ENCODE measurements around the gene TRIM16.
"Not testable (repeated sequence)": the region's sequence is repeated elsewhere in the genome, so short reads cannot be mapped to it uniquely, and the experiment has no call there.

The TRIM16 gene

DNA sequence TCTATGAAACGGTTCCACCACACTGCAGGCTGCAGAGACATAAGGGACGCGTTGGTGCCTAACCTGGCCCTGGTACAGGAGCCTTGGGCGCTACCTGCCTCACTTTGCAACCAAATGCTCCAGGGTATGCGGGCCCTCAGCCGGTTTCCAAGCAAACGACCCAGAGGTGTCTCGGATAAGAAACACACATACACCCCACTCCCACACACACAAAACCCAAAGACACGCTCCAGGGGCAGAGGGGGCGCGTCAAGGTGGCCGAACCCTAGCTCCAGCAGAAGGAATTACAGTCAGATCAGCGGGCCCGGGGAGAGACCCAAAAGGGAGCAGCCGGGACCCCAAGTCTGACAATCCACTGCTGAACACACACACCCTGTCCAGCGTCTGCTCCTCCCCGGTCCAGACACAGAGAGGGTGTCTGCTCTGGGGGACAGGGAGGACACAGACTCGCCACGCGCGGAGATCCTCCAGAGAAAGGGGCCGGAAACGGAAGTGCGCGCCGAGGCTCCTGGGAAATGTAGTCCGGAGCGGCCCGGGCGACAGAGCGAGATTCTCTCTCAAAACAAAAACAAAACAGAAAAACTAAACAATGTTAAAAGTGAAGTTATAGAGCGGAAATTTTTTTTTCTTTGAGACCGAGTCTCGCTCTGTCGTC lies at the start of gene TRIM16:
TSS of gene TRIM16 (minus strand) at position 488 of the 655 bp plus-strand sequence. CDS start 32,702 bp downstream, outside the sequence.
- not testable (repeated sequence) for H3K9me3 Mint-ChIP-seq, H3K27me3 Mint-ChIP-seq
- peak within 1 kb of the TSS; percentile 92 for H3K27ac Mint-ChIP-seq
- peak within 1 kb of the TSS; percentile 95 for H3K4me3 Mint-ChIP-seq
- peaks cover 23% of the 10 kb centered on the region for H3K4me1 Mint-ChIP-seq (ENCODE audit: low read depth)
- peaks cover 13% of the 10 kb centered on the region for H3K36me3 Mint-ChIP-seq (ENCODE audit: low read depth)

DNA sequence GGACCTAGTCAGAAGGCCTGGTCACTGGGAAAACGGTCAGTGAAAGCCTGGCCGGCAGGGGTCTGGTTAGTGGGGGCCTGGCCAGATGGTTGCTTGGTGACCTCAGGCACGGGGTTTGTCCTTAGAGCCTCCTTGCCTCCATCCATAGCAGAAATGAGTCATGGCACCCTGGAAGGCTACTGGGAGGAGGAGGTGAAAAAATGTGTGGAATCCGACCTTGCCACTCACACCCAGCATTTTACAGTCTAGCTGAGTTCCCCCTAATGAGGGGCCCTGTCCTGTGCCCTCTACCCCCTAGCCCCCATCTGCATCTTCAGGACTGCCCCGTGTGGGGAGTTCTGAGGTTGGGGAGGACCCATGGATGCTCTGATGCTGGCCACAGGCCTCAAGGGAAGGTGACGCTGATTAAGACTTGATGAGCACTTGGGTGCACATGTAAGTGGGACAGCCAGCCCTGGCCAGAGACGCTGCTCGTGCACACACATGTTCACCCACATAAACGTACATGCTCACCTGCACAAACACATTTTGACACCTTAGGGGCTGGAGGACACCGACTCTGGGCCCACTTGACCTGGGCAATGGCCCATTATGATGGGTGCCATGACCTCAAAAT lies 49.2 kb upstream of the TRIM16 start:
- H3K27ac Mint-ChIP-seq; H3K4me3 Mint-ChIP-seq; H3K9me3 Mint-ChIP-seq; H3K4me1 Mint-ChIP-seq (ENCODE audit: low read depth); H3K36me3 Mint-ChIP-seq (ENCODE audit: low read depth); H3K27me3 Mint-ChIP-seq: not testable (repeated sequence)

DNA sequence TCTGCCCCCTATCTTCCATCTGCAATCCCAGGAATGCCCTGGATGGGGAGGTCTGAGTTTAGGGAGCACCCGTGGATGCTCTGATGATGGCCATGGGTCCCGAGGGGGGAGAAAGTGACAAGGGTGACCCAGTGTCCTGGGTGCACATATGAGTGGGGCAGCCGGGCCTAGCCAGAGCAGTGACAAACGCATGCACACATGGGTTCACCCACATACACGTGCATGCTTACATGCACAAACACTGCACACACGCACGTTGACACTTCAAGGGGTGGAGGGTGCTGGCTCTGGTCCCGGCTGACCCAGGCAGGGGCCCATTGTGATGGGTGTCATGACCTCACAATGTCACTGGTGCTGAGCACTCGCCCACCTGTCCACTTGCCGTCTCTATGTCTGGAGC lies 47.8 kb upstream of the TRIM16 start, which contains the start of gene TBC1D26:
TSS of gene TBC1D26 (plus strand) at position 384 of the 400 bp plus-strand sequence. CDS start 3,066 bp downstream, outside the sequence.
- H3K4me1 Mint-ChIP-seq (ENCODE audit: low read depth); H3K9me3 Mint-ChIP-seq; H3K4me3 Mint-ChIP-seq; H3K27me3 Mint-ChIP-seq; H3K36me3 Mint-ChIP-seq (ENCODE audit: low read depth); H3K27ac Mint-ChIP-seq: not testable (repeated sequence)

DNA sequence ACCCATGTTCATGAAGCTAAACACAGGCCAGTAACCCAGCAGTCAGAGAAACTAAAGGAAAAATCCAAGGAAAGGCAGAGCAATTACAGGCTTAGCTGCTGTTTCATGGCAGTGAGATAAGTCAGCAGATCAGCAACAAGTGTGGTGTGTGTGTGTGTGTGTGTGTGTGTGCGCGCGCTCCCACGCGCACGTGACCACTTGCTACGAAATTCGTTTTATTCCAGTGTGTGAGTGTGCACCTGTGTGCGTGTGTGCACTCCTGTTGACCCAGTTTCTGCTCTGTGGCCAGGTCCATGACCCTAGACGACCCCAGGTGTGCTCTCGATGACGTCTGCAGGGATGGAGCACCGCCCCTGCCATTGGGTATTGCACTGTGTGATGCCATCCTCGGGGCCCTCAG lies 46.4 kb upstream of the TRIM16 start:
- H3K27ac Mint-ChIP-seq, H3K27me3 Mint-ChIP-seq: not testable (repeated sequence)

DNA sequence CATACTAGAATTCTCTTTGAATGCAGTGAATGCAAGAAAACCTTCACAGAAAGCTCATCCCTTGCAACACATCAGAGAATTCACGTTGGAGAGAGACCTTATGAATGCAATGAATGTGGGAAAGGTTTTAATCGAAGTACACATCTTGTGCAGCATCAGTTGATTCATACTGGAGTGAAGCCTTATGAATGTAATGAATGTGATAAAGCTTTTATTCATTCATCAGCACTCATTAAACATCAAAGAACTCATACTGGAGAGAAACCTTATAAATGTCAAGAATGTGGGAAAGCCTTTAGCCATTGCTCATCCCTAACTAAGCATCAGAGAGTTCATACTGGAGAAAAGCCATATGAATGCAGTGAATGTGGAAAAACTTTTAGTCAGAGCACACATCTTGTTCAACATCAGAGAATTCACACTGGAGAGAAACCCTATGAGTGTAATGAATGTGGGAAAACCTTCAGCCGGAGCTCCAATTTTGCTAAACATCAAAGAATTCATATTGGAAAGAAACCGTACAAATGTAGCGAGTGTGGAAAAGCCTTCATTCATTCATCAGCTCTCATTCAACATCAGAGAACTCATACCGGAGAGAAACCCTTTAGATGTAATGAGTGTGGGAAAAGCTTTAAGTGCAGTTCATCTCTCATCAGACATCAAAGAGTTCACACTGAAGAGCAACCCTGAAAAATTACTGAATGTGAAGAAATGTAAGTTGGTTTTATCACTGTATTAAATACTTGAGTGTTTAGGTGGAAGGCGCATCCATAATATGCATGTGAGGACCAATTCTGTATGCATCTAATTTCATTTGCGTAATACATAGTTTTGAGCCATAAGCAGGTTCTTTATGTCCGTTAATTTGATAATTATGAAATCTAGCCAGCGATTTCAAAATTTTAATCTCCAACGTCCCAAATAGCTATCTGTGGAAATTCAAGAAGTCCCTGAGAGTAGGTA lies 32.8 kb upstream of the TRIM16 start:
- not testable (repeated sequence) for H3K27me3 Mint-ChIP-seq; H3K4me3 Mint-ChIP-seq; H3K27ac Mint-ChIP-seq; H3K4me1 Mint-ChIP-seq (ENCODE audit: low read depth)
- Mint-ChIP-seq H3K36me3 (ENCODE audit: low read depth) (peaks cover 53% of the 10 kb centered on the region), H3K9me3 (peaks cover 29% of the 10 kb centered on the region)

More for the DNA sequence above, 46.4 kb upstream of the TRIM16 start:
- H3K9me3 Mint-ChIP-seq; H3K4me3 Mint-ChIP-seq; H3K36me3 Mint-ChIP-seq (ENCODE audit: low read depth); H3K4me1 Mint-ChIP-seq (ENCODE audit: low read depth): not testable (repeated sequence)

DNA sequence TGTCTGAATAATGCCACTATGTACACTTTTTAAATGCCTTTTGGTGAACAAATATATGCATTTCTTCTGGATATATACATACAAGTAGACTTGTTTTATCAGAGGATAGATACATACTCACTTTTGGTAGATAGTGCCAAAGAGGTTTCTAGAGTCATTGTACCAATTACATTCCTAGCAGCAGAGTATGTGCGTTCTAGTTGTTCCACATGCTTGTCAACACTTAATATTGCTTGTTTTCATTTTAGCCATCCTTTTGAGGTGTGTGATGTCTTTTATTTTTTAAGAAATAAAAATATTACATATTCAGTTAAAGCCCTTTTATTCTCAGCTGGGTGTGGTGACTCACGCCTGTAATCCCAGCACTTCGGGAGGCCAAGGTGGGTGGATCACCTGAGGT lies 24.8 kb upstream of the TRIM16 start:
- not testable (repeated sequence) for H3K4me3 Mint-ChIP-seq; H3K27ac Mint-ChIP-seq; H3K4me1 Mint-ChIP-seq (ENCODE audit: low read depth); H3K27me3 Mint-ChIP-seq
- Mint-ChIP-seq H3K9me3 (peaks cover 24% of the 10 kb centered on the region), H3K36me3 (ENCODE audit: low read depth) (peaks cover 73% of the 10 kb centered on the region)

DNA sequence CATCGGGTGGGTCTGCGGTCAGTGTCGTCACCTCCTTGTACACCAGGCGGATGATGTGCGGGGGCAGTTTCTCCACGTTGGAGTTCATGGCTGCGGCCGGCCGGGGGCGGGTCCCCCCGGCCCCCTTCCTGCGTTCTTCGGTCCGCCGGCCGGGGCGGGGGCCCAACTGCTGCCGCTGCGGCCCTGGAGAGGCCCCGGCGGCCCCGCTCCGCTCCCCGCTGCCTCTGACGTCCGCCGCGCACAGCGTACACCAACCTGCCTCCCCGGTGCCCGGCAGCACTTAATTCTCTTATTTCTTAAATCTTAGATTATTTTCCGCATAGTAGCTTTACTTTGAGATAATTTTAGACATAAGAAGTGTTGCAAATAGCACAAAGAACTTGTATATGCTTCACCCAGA lies 20.7 kb upstream of the TRIM16 start:
- not testable (repeated sequence) for H3K4me3 Mint-ChIP-seq; H3K27me3 Mint-ChIP-seq; H3K4me1 Mint-ChIP-seq (ENCODE audit: low read depth); H3K27ac Mint-ChIP-seq
- Mint-ChIP-seq H3K9me3 (peaks cover 18% of the 10 kb centered on the region), H3K36me3 (ENCODE audit: low read depth) (peaks cover 81% of the 10 kb centered on the region)

DNA sequence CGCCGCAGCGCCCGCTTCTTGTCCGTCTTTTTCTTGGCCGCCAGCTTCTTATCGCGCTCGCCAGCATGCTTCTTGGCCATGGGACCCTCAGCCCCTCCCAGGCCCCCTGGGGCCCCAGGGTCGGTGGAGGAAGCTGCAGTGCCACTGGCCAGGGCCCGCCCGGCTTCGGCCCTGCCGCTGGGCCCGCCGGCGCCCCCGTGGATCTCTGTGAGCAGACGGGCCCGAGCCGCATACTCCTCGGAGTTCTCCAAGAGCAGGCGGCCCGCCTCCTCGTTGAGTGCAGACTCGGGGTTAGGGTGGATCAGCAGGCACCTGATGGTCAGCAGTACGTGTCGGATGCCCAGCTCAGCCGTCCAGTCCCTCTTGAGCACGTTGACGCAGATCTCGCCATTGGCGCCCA lies 20.1 kb upstream of the TRIM16 start:
- not testable (repeated sequence) for H3K4me3 Mint-ChIP-seq; H3K27me3 Mint-ChIP-seq; H3K4me1 Mint-ChIP-seq (ENCODE audit: low read depth); H3K27ac Mint-ChIP-seq
- Mint-ChIP-seq H3K36me3 (ENCODE audit: low read depth) (peaks cover 75% of the 10 kb centered on the region), H3K9me3 (peaks cover 12% of the 10 kb centered on the region)

DNA sequence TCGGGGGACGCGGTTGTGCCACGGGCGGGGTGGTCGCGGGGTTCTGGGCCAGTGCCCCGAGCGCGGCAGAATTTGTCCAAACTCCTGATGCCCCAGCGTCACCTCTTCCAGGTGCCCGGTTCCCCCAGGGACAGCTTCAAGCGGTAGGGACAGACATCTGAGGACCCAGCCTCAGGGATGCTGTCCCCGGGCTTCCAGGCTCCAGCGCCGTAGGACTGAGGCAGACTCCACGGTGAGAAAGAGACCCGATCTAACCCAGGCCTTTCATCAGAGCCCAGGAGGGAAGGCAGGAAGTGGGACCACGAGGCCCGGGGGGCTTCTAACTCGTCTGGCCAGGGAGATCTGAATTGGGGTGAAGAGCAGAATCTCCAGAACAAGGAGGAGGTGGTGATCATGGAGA lies 15.8 kb upstream of the TRIM16 start:
- H3K27me3 Mint-ChIP-seq, H3K9me3 Mint-ChIP-seq: not testable (repeated sequence)
- Mint-ChIP-seq H3K4me3 (peak overlapping the region; percentile 88), H3K4me1 (ENCODE audit: low read depth) (peaks cover 11% of the 10 kb centered on the region), H3K27ac (peak overlapping the region; percentile 85), H3K36me3 (ENCODE audit: low read depth) (peaks cover 34% of the 10 kb centered on the region)

DNA sequence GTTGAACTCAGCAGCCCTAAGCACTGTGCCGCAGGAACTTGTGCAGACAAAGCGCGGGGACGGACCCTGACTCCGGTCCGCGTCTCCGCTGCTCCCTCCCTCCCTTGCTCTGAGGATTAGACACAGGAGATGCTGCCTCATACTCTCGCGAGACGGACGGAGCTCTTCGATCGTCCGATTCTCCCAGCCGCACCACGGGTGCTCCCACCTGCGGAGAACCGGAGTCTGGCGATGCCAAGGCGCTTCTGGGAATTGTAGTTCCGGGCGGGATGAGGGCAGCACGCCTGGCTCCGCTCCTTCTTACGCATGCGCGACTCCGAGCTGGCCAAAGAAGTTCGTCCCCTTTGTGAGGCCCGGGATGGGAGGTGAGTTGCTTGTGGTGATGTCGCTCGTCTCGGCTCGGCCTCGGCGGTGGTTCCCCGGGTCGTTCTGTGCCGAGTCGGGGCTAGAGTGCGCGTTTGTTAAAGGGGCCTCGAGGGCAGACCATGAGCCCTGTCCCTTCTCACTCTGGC lies 15.4 kb upstream of the TRIM16 start, which contains the start of gene ZNF286A:
TSS of gene ZNF286A (plus strand) at position 340 of the 512 bp plus-strand sequence. CDS start 578 bp downstream, outside the sequence.
- Mint-ChIP-seq H3K4me1 (ENCODE audit: low read depth) (peaks cover 11% of the 10 kb centered on the region), H3K4me3 (peak within 1 kb of the TSS; percentile 88), H3K27ac (peak within 1 kb of the TSS; percentile 85), H3K36me3 (ENCODE audit: low read depth) (peaks cover 29% of the 10 kb centered on the region)
- not testable (repeated sequence) for H3K27me3 Mint-ChIP-seq, H3K9me3 Mint-ChIP-seq

DNA sequence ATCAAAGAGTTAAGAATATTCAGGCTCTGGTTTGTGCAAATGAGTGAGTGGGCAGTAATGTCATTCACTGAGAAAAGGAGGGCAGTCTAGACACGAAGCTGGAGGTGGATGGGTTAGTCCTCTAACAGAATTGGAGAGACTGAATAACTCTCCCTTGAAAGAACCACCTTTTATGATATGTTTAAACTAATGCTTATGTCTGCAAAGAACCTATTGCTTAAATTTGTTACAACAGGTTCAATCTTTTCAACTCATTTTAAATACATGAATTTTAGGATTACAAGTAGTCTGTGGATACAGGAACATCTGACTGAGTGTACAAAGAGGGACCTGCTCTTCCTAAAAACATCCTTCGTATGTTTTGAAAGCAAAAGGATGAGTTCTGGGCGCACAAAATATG lies 14.9 kb upstream of the TRIM16 start:
- Mint-ChIP-seq H3K27ac (peak overlapping the region; percentile 85), H3K36me3 (ENCODE audit: low read depth) (peaks cover 29% of the 10 kb centered on the region), H3K4me3 (peak overlapping the region; percentile 88), H3K4me1 (ENCODE audit: low read depth) (peaks cover 11% of the 10 kb centered on the region)
- not testable (repeated sequence) for H3K9me3 Mint-ChIP-seq, H3K27me3 Mint-ChIP-seq

DNA sequence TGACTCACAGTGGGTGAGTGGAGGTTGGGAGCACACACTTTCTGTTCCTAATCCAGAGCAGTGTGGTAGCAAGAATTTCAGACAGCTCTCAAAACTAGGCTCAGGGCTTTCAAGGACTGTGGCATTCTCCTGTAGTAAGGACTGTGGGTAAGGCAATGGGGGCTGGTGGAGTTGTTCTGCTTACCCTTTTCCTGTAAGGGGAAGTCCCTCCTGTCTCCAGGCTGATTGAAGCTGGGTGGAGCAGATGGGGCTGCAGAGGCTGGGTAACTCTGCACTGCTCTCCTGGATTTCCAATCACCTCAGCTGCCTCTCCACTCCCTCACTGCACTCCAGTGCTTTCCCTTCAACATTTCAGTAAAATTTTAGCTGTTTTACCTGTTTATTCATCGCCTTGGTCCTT lies 3.4 kb upstream of the TRIM16 start:
- peaks cover 19% of the 10 kb centered on the region for H3K4me1 Mint-ChIP-seq (ENCODE audit: low read depth)
- not testable (repeated sequence) for H3K27ac Mint-ChIP-seq; H3K27me3 Mint-ChIP-seq; H3K9me3 Mint-ChIP-seq; H3K4me3 Mint-ChIP-seq; H3K36me3 Mint-ChIP-seq (ENCODE audit: low read depth)

DNA sequence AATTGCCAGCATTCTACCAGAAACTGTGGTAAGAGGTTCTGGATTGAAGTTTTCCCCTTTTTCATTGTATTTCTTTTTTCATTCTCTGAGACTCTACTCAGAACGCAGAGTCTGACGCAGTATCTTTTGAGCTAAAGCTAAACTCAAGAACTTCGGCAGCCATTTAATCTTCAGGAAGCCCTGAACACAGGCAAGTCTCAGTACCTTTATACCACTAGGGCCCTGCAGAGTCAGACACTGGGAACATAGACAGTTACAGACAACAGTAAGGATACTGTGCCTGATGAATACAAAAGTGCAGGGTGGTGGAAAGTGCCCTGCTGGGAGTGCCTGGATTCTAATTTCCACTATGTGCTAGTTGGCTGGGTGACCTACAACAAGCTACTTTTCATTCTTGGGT lies 976 bp downstream of the TRIM16 start:
- Mint-ChIP-seq H3K4me1 (ENCODE audit: low read depth) (peaks cover 23% of the 10 kb centered on the region), H3K4me3 (peak overlapping the region; percentile 95), H3K36me3 (ENCODE audit: low read depth) (peaks cover 17% of the 10 kb centered on the region)
- H3K27me3 Mint-ChIP-seq, H3K27ac Mint-ChIP-seq, H3K9me3 Mint-ChIP-seq: not testable (repeated sequence)

DNA sequence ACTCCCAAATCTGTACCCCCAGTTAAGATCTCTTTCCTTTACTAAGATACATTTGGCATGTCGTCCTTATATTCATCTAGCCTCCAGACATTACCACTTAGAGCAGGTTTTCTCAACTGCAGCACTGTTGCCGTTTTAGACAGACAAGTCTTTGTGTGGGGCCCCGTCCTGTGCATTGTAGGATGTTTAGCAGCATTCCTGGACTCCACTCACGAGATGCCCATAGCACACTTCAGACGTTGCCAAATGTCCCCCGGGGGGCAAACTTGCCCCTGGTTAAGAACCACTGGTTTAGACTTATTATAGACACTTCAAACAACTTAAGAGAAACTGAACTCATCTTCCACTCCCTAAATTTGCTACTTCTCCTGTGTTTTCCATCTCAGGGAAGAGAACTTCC lies 8.1 kb downstream of the TRIM16 start:
- not testable (repeated sequence) for H3K27ac Mint-ChIP-seq; H3K27me3 Mint-ChIP-seq; H3K9me3 Mint-ChIP-seq; H3K4me3 Mint-ChIP-seq; H3K4me1 Mint-ChIP-seq (ENCODE audit: low read depth)
- peaks cover 44% of the 10 kb centered on the region for H3K36me3 Mint-ChIP-seq (ENCODE audit: low read depth)

DNA sequence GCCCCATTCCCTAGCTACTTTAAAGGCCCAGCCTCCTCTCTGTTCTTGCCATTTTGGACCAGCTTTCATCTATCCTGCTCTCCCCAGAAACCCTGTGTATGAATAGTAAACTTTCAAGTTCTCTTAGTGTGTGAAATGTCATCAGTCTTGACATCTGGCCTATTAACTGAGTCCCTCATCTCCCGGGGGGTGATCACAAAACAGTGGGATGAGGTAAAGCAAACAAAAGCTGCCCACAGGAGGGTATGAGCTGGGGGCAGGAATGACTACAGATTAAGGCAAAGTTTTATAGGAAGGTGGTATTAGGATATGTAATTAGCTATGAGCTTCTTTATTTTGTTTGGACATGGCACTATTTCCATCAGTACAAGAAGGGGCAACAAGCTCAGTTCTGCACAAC lies 9.5 kb downstream of the TRIM16 start:
- not testable (repeated sequence) for H3K27ac Mint-ChIP-seq

More for the DNA sequence above, 9.5 kb downstream of the TRIM16 start:
- H3K4me3 Mint-ChIP-seq; H3K27me3 Mint-ChIP-seq; H3K4me1 Mint-ChIP-seq (ENCODE audit: low read depth); H3K9me3 Mint-ChIP-seq: not testable (repeated sequence)
- peaks cover 37% of the 10 kb centered on the region for H3K36me3 Mint-ChIP-seq (ENCODE audit: low read depth)
